ENCODE measurements around the gene POU2F1. TPM values are rescaled to one million over a fixed set of nuclear protein-coding genes. Genes with fewer than 3 reads are reported as not detected.

POU2F1 gene
- total RNA-seq, 1 donor from 2014 or later: 36.1 TPM

DNA sequence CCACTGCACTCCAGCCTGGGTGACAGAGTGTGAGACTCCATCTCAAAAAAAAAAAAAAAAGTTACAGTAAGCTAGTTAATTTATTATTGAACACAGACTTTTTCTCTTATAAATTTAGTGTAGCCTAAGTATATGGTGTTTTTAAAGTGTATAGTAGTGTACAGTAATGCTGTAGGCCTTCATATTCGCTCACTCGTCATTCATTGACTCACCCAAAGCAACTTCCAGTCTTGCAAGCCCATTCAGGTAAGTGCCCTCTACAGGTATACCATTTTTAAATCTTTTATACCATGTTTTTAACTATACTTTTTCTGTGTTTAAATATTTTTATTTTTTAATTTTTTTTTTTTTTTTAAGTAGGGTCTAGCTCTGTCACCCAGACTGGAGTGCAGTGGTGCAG lies 12.1 kb downstream of the POU2F1 start:
- Mint-ChIP-seq H3K27ac (no peak overlapping the region), H3K27me3 (no peaks in the 10 kb centered on the region), H3K9me3 (ENCODE audit: low read depth) (no peaks in the 10 kb centered on the region), H3K4me3 (ENCODE audit: low read depth) (no peak overlapping the region), H3K36me3 (ENCODE audit: insufficient read depth) (no peaks in the 10 kb centered on the region), H3K4me1 (ENCODE audit: low read depth) (peaks cover 13% of the 10 kb centered on the region)
- no peak for TF ChIP-seq CTCF (IDR thresholded peaks at IDR 0.05; ENCODE audit: unreplicated experiment)
- DNase-seq (ENCODE audit: low spot score, unreplicated experiment): no peak

GRCh38 chr1:167233373-167233772 lies 12.7 kb downstream of the POU2F1 start:
- Mint-ChIP-seq H3K36me3 (ENCODE audit: insufficient read depth) (no peaks in the 10 kb centered on the region), H3K4me1 (ENCODE audit: low read depth) (peaks cover 10% of the 10 kb centered on the region), H3K27ac (no peak overlapping the region), H3K4me3 (ENCODE audit: low read depth) (no peak overlapping the region), H3K27me3 (no peaks in the 10 kb centered on the region), H3K9me3 (ENCODE audit: low read depth) (no peaks in the 10 kb centered on the region)
- no peak for TF ChIP-seq CTCF (IDR thresholded peaks at IDR 0.05; ENCODE audit: unreplicated experiment)
- no peak for DNase-seq (ENCODE audit: low spot score, unreplicated experiment)

DNA sequence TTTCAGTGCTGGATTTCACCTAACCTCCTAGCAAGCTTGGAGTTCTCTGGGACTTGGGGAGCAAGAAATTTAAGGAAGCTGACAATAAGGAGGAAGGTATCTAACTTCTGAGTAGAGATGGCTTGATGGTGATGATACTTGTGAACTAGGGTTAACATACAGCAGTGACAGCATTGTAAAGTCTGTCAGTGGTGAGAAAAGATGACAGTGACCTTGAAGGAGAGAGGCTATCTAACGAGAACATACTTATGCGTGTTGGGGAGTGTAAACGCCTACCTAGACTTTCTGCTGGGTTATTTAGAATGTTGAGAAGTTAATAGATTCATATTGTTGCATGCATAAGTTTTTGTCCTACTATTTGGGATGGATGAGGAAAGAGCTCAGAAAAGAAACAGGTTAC lies 16.3 kb downstream of the POU2F1 start:
- DNase-seq (ENCODE audit: low spot score, unreplicated experiment): no peak
- H3K4me3 Mint-ChIP-seq (ENCODE audit: low read depth): no peak overlapping the region
- no peak for TF ChIP-seq CTCF (IDR thresholded peaks at IDR 0.05; ENCODE audit: unreplicated experiment)
- no peaks in the 10 kb centered on the region for H3K9me3 Mint-ChIP-seq (ENCODE audit: low read depth)
- H3K27me3 Mint-ChIP-seq: no peaks in the 10 kb centered on the region
- peaks cover 13% of the 10 kb centered on the region for H3K4me1 Mint-ChIP-seq (ENCODE audit: low read depth)
- H3K36me3 Mint-ChIP-seq (ENCODE audit: insufficient read depth): no peaks in the 10 kb centered on the region
- H3K27ac Mint-ChIP-seq: no peak overlapping the region

- Mint-ChIP-seq H3K27ac (no peak overlapping the region), H3K4me1 (ENCODE audit: low read depth) (peaks cover 12% of the 10 kb centered on the region), H3K4me3 (ENCODE audit: low read depth) (no peak overlapping the region), H3K36me3 (ENCODE audit: insufficient read depth) (no peaks in the 10 kb centered on the region), H3K27me3 (no peaks in the 10 kb centered on the region), H3K9me3 (ENCODE audit: low read depth) (no peaks in the 10 kb centered on the region)
- DNase-seq (ENCODE audit: low spot score, unreplicated experiment): no peak
- no peak for TF ChIP-seq CTCF (IDR thresholded peaks at IDR 0.05; ENCODE audit: unreplicated experiment)
Observed at GRCh38 chr1:167238713-167239112, 18.0 kb downstream of the POU2F1 start.

GRCh38 chr1:167239257-167239656 lies 18.6 kb downstream of the POU2F1 start:
- Mint-ChIP-seq H3K27ac (no peak overlapping the region), H3K27me3 (no peaks in the 10 kb centered on the region), H3K9me3 (ENCODE audit: low read depth) (peaks cover 3% of the 10 kb centered on the region), H3K36me3 (ENCODE audit: insufficient read depth) (peaks cover 4% of the 10 kb centered on the region), H3K4me3 (ENCODE audit: low read depth) (no peak overlapping the region), H3K4me1 (ENCODE audit: low read depth) (peaks cover 9% of the 10 kb centered on the region)
- TF ChIP-seq CTCF (IDR thresholded peaks at IDR 0.05; ENCODE audit: unreplicated experiment): no peak
- no peak for DNase-seq (ENCODE audit: low spot score, unreplicated experiment)
